OCI-LY1 (cell line): ENCODE data around the gene HEXD.

Experiments
- EZH2 ChIP-seq: fragments of 200-600 bp; sonication (generic), shearing (Covaris generic); IDR thresholded peaks from 2 replicates; pipeline ENCODE4 v1.8.0; 2017; ENCODE audit warnings: borderline replicate concordance, mixed run types, mild to moderate bottlenecking, antibody characterized with exemption, low read length, moderate library complexity, mixed read lengths
- TF ChIP-seq, protein P1 (sequence below): fragments of 200-600 bp; sonication (generic), shearing (Covaris generic); IDR thresholded peaks from 2 replicates; pipeline ENCODE4 v1.5.1; 2017; ENCODE audit warnings: mild to moderate bottlenecking, antibody characterized with exemption, low read length, moderate library complexity, mixed read lengths

DNA sequence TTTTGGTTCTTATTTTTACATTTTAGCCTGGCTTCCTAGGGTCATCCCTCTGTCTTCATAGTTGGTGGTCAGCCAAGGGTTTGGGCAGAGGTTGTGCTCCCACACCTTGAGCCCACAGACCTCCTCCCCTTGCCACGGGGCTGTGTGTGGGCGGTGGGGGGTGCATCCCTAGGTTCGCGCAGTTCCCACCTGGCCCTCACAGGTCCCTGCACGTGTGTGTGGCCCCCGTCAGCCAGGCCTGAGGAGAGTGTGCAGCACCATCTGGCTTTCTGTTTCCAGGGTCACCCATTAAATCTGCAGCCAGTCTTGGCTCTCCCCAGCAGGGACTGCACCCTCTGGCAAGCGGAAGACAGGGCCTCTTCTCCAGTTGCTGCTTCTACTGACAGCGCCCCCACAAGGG, 13.9 kb downstream of the HEXD start:
- TF ChIP-seq, protein P1, sequence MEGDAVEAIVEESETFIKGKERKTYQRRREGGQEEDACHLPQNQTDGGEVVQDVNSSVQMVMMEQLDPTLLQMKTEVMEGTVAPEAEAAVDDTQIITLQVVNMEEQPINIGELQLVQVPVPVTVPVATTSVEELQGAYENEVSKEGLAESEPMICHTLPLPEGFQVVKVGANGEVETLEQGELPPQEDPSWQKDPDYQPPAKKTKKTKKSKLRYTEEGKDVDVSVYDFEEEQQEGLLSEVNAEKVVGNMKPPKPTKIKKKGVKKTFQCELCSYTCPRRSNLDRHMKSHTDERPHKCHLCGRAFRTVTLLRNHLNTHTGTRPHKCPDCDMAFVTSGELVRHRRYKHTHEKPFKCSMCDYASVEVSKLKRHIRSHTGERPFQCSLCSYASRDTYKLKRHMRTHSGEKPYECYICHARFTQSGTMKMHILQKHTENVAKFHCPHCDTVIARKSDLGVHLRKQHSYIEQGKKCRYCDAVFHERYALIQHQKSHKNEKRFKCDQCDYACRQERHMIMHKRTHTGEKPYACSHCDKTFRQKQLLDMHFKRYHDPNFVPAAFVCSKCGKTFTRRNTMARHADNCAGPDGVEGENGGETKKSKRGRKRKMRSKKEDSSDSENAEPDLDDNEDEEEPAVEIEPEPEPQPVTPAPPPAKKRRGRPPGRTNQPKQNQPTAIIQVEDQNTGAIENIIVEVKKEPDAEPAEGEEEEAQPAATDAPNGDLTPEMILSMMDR = no peak
- no peak for TF ChIP-seq EZH2
